Pancreas (tissue), 10 donors: ENCODE measurements around the gene SLC35E4. TPM values are rescaled to one million over a fixed set of nuclear protein-coding genes. Genes with fewer than 3 reads are reported as not detected.

Experiments
- ATAC-seq, 4 donors: fragments of 200-7000 bp; cut with Tn5 transposase; one replicate each; pipeline versions ENCODE4 v1.8.0 to v1.9.1; 2020; ENCODE audit warnings: mild to moderate bottlenecking in 4 of 4, moderate library complexity in 4 of 4
- DNase-seq, 6 donors: peaks; one replicate each; pipeline ENCODE4 v3.0.0-alpha.2; 2020
- FAIRE-seq: peaks from 2 replicates; lab custom pipeline; 2012; peaks lifted over from hg19 to GRCh38; lab: Jason Lieb, UNC
- H3K27ac ChIP-seq, 4 donors: fragments of 200-600 bp; sonication (generic); 1 replicate in 3 of 4; 2 replicates in 1 of 4; pipeline versions ENCODE4 v1.5.0 to v1.8.0; 2020
- H3K27me3 ChIP-seq, 4 donors: fragments of 200-600 bp; one replicate each; pipeline ENCODE4 v1.8.0; 2021
- H3K36me3 ChIP-seq, 3 donors: fragments of 200-600 bp; sonication (generic) in 1 of 3; one replicate each; pipeline versions ENCODE4 v1.5.0 to v1.8.0; 2020 to 2021
- H3K4me1 ChIP-seq, 3 donors: fragments of 200-600 bp; one replicate each; pipeline ENCODE4 v1.8.0; 2021
- H3K4me3 ChIP-seq, 4 donors: fragments of 200-600 bp; sonication (generic) in 2 of 4; one replicate each; pipeline versions ENCODE4 v1.5.0 to v1.8.0; 2020 to 2021
- H3K9me3 ChIP-seq, 4 donors: fragments of 200-600 bp; one replicate each; pipeline ENCODE4 v1.8.0; 2021
- CTCF ChIP-seq, 4 donors: fragments of 200-600 bp; sonication (generic) in 3 of 4; IDR thresholded peaks; one replicate each; pipeline versions ENCODE4 v1.5.0 to v1.8.0; 2021; ENCODE audit warnings: antibody characterized with exemption in 4 of 4
- WGBS, 2 donors: extraction: QIAGEN DNeasy Blood & Tissue Kit; methylation state at CpG; one replicate each; pipeline ENCODE4 v1.1.7; 2013; 5-methylcytosine and 5-hydroxymethylcytosine counted together
- intact Hi-C, 3 donors: fragments of 100-400 bp; cut with DNase I; formaldehyde crosslinking; loops; one replicate each; pipeline versions ENCODE4 v1.11.1 to v1.14.2; 2022
- polyA plus RNA-seq, 2 donors: library from polyadenylated mRNA; stranded (reverse); fragments of 200-250 nt; gene quantifications; one replicate each; pipeline ENCODE4 v1.2.3, GENCODE V29; 2013
- total RNA-seq, 6 donors: library from RNA; stranded (reverse); fragmentation: NEBNext Ultra II Directional in 4 of 6; extraction: Animal tissue kit (Norgen Biotek cat#: 25700) in 4 of 6; gene quantifications; one replicate each; pipeline versions ENCODE4 v1.2.1 to v1.2.4, GENCODE V29; 2021 to 2023
- donor health status: healthy with polysubstance abuse.
- donor health status: DM: no; HTN: no; CAD: no; lungs with moderate emphysema.
- donor health status: DM: no; HTN: no; CAD: no.
- donor health status: control.
- donor health status: control.
- donor health status: Bipolar disorder and iron deficiency.
- donor health status: DM: yes; HTN: yes; CAD: no.
- donor health status: DM: no; HTN: no; CAD: no.
- donor health status: DM: no; HTN: no; CAD: no.
- donor health status: DM: yes; HTN: yes; CAD: no.

SLC35E4 gene
- total and polyA plus RNA-seq, 8 donors: 0.90 to 1.7 (median 1.2) TPM

- Histone ChIP-seq H3K36me3 (no peaks in the 10 kb centered on the region), H3K4me1 (peaks cover 7 to 14% (median 7%) of the 10 kb centered on the region in 3 donors), H3K9me3 (no peaks in the 10 kb centered on the region), H3K4me3 (no peak overlapping the region), H3K27me3 (no peaks in the 10 kb centered on the region), H3K27ac (no peak overlapping the region)
- FAIRE-seq (no peak), ATAC-seq (no peak), DNase-seq (no peak)
- no peak for TF ChIP-seq CTCF (IDR thresholded peaks at IDR 0.05)
- intact Hi-C loops: no loop called here
- WGBS, 2 donors: 97 to 100% methylated on average over 4 of the region's 4 CpGs
Measured at GRCh38 chr22:30640361-30640760, 4.8 kb downstream of the SLC35E4 start.

GRCh38 chr22:30640839-30641430 is 5.4 kb downstream of the SLC35E4 start:
- FAIRE-seq (no peak), ATAC-seq (no peak), DNase-seq (no peak)
- no peaks in the 10 kb centered on the region for H3K36me3 ChIP-seq
- peaks cover 7 to 14% (median 7%) of the 10 kb centered on the region in 3 donors for H3K4me1 ChIP-seq
- no peak for TF ChIP-seq CTCF (IDR thresholded peaks at IDR 0.05)
- WGBS, 2 donors: 90 to 95% methylated on average over 4 of the region's 4 CpGs
- intact Hi-C loops: no loop called here
- H3K27ac ChIP-seq: no peak overlapping the region
- H3K4me3 ChIP-seq: no peak overlapping the region
- no peaks in the 10 kb centered on the region for H3K27me3 ChIP-seq
- no peaks in the 10 kb centered on the region for H3K9me3 ChIP-seq

GRCh38 chr22:30643055-30643875 is 7.7 kb downstream of the SLC35E4 start:
- ATAC-seq (no peak), DNase-seq (no peak), FAIRE-seq (no peak)
- Histone ChIP-seq H3K36me3 (no peaks in the 10 kb centered on the region), H3K4me1 (no peaks in the 10 kb centered on the region), H3K27ac (no peak overlapping the region), H3K27me3 (no peaks in the 10 kb centered on the region), H3K9me3 (no peaks in the 10 kb centered on the region), H3K4me3 (no peak overlapping the region)
- intact Hi-C loops: no loop called here
- 64 to 73% methylated on average over 16 of the region's 16 CpGs for WGBS, 2 donors
- TF ChIP-seq CTCF (IDR thresholded peaks at IDR 0.05): no peak

GRCh38 chr22:30646518-30647160 is 11.1 kb downstream of the SLC35E4 start:
- H3K36me3 ChIP-seq: no peaks in the 10 kb centered on the region
- ATAC-seq (no peak), FAIRE-seq (no peak), DNase-seq (no peak)
- no peak for TF ChIP-seq CTCF (IDR thresholded peaks at IDR 0.05)
- H3K27me3 ChIP-seq: no peaks in the 10 kb centered on the region
- H3K9me3 ChIP-seq: no peaks in the 10 kb centered on the region
- H3K4me1 ChIP-seq: no peaks in the 10 kb centered on the region
- no peak overlapping the region for H3K27ac ChIP-seq
- H3K4me3 ChIP-seq: no peak overlapping the region
- intact Hi-C loops: no loop called here
- 93 to 96% methylated on average over 25 of the region's 25 CpGs for WGBS, 2 donors
